Spleen (tissue), 7 donors: ENCODE data around the gene KCMF1.

Experiments
- CTCF ChIP-seq, 11 experiments: fragments of 200-600 bp in 7 of 11; fragments of 450-650 bp in 4 of 11; sonication (generic) in 4 of 11; IDR thresholded peaks in 8 of 11; conservative IDR thresholded peaks in 3 of 11; 1 replicate in 7 of 11; 2 replicates in 4 of 11; pipeline versions ENCODE4 v1.4.0 to v1.8.0; 2016 to 2021; ENCODE audit warnings: antibody characterized with exemption in 11 of 11, inconsistent platforms in 4 of 11, mild to moderate bottlenecking in 1 of 11
- POLR2A ChIP-seq, 3 donors: fragments of 450-650 bp; IDR thresholded peaks; one replicate each; pipeline ENCODE4 v1.5.1; 2017; ENCODE audit warnings: antibody characterized with exemption in 3 of 3, mild to moderate bottlenecking in 1 of 3
- POLR2AphosphoS5 ChIP-seq, 3 donors: sonication (generic); formaldehyde crosslinking; IDR thresholded peaks; one replicate each; pipeline ENCODE4 v1.5.1; 2017; ENCODE audit warnings: antibody characterized with exemption in 3 of 3
- donor health status: DM: no; HTN: no; CAD: no; lungs with moderate emphysema.
- donor health status: DM: no; HTN: no; CAD: no.
- donor health status: DM: no; HTN: no; CAD: no.

- no peak for TF ChIP-seq CTCF (IDR thresholded peaks at IDR 0.05 in 8 of 11, conservative IDR thresholded peaks at IDR 0.05 in 3 of 11)
- no peak for TF ChIP-seq POLR2AphosphoS5 (IDR thresholded peaks at IDR 0.05)
- TF ChIP-seq POLR2A (IDR thresholded peaks at IDR 0.05), result no peak
Observed at GRCh38 chr2:85078536-85078935, 107.6 kb downstream of the KCMF1 start.
